HS-5 (cell line): ENCODE results near the gene MAJIN.
A peak's percentile ranks its signal among the peaks of the same experiment; 100 is the strongest.

ENCODE experiments used
- DNase-seq: peaks from one replicate; pipeline ENCODE4 v3.0.0-alpha.2; 2012; ENCODE audit warnings: low read depth

Gene MAJIN

DNA sequence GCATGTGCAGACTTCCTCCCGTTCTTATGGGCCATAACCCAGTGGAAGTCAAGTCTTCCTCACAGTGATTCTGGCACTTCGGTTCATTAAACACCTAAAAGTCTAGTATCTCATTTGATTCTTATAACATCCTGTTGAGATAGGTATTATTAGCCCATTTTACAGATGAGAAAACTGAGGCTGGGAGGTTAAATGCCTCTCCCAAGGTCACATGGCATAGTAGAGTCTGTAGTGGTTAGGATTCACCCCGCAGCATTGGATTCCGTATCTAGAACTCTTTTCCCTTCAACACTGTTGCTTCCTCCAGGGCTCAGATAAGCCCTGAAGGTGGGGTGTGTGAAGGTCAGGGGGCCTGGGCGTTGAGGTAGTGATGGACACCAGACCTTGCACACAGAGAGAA, 39.6 kb downstream of the MAJIN start:
- DNase-seq = no peak

DNA sequence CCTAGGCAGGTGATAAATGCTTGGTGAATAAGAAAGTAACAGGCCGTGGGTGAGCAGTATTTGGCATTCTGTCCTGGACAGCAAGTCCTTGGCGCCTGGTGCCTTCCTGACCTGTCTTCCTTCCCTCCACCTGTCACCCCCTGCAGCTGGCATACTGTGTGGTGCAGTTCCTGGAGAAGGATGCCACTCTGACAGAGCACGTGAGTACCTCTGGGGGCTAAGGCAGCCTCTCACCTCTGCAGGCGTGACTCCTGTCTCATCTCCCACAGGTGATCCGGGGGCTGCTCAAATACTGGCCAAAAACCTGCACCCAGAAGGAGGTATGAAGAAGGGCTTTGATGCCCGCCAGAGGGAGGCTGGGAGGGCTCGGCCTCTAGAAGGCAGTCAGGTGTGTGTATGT, 40.6 kb downstream of the MAJIN start:
- no peak for DNase-seq

DNA sequence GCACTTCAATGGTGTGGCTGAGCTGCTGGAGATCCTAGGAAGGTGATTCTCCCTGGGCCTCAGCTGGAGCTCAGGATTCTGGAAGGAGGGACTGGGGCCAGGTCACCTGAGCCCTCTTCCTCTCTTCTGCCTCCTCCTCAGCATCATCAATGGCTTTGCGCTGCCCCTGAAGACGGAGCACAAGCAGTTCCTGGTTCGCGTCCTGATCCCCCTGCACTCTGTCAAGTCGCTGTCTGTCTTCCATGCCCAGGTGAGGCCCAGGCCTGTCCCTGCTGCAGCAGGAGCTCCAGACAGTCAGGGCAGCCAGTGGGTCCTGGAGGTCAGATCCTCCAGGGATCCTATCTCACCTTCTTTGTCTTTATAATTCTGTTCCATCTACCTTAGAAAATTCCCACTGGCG, 41.6 kb downstream of the MAJIN start:
- no peak for DNase-seq

DNA sequence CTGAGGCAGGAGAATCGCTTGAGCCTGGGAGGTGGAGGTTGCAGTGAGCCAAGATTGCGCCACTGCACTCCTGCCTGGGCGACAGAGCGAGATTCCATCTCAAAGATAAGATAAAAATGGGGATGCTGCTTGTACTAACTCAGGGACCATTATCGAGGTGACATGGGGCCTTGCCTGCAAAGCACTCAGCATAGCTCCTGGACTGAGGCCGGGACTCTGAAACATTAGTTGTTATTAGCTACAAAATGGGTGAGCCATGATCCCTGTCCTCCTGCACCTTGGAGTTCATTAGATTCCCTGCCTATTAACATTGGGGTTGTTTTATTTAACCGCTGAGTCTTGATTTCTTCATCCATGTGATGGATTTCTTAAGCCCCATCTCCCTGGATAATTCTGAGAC, 42.3 kb downstream of the MAJIN start:
- no peak for DNase-seq

DNA sequence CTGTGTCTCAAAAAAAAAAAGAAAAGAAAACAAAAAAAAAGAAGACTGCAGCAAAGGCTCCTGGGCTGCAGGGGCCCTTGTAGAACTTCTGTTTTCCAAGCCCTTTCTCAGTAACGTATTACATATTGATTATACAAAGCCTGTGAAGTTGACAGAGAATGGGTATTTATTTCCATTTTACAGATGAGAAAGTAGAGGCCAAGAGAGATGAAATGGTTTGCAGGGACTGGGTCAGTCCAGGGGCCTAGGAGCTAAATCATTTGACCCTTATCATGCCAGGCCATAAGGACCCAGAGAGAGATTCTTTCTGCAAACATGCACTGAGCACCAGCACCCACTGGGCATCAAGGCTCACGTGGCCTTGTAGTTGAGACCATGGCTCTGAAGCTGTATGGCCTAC, 43.0 kb downstream of the MAJIN start:
- DNase-seq = no peak

DNA sequence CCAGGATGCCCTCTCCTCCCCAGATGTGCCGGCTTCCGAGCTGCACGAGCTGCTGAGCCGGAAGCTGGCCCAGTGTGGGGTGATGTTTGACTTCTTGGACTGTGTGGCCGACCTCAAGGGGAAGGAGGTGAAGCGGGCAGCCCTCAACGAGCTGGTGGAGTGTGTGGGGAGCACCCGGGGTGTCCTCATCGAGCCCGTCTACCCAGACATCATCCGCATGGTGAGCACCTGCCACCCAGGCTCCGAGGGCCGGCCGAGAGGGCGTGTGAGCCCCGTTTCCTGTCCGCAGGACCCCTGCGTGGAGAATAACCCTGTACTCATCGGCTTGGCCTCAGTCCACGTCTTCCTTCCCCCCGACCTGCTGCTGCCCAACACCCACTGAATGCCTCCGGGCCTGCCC, 45.2 kb downstream of the MAJIN start:
- no peak for DNase-seq

DNA sequence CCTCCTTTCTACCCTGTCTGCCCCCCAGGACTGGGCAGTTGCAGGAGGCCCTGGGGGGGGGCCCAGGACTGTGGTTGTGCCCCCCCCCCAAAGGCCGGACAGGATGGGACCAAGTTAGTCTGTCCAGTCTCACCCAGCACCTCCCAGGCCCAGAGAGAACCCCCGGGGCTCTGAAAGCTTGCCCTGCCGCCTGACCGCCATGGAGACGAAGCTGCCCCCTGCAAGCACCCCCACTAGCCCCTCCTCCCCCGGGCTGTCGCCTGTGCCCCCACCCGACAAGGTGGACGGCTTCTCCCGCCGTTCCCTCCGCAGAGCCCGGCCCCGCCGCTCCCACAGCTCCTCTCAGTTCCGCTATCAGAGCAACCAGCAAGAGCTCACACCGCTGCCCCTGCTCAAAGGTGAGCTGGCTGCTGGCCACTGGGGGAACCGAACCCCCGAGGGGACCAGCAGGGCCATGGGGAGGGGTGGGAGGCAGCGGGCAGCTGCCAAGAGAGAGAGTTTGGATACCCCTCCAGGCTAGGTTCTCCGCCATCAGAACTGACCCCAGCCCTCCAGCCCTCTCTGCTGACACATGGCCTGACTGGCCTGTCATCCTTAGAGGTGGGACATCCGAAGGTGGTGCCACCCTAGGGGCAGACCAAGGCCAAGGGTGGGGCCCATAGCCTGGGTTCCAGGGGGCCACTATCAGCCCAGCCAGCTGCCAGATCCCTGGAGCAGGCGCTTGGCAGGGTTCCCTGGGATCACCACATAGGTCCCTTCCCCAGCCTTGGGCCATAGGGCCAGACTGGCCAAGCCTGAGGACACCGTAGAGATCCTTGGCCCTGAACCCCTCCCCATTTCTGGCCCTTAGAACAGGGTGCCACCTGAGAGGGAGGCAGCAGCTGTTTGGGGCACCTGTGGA, 46.1 kb downstream of the MAJIN start:
- DNase-seq = no peak

DNA sequence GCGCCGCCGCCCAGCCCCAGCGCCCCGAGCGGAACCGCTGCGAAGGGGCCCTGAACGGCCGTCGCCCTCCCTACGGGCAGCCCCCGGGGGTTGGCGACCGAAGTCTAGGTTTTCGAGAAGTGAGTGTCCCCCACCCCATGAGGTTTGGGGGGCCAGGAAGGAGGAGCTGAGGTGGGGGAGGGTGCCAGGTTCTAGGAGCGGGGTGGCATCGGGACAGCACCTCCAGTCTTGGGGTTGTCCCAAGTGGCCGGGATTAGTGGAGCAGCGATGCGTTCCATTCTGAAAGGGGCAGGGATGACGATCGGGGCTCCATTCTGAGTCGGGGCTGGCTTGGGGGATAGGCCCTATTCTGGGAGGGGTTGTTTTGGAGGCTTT, 47.0 kb downstream of the MAJIN start:
- no peak for DNase-seq

DNA sequence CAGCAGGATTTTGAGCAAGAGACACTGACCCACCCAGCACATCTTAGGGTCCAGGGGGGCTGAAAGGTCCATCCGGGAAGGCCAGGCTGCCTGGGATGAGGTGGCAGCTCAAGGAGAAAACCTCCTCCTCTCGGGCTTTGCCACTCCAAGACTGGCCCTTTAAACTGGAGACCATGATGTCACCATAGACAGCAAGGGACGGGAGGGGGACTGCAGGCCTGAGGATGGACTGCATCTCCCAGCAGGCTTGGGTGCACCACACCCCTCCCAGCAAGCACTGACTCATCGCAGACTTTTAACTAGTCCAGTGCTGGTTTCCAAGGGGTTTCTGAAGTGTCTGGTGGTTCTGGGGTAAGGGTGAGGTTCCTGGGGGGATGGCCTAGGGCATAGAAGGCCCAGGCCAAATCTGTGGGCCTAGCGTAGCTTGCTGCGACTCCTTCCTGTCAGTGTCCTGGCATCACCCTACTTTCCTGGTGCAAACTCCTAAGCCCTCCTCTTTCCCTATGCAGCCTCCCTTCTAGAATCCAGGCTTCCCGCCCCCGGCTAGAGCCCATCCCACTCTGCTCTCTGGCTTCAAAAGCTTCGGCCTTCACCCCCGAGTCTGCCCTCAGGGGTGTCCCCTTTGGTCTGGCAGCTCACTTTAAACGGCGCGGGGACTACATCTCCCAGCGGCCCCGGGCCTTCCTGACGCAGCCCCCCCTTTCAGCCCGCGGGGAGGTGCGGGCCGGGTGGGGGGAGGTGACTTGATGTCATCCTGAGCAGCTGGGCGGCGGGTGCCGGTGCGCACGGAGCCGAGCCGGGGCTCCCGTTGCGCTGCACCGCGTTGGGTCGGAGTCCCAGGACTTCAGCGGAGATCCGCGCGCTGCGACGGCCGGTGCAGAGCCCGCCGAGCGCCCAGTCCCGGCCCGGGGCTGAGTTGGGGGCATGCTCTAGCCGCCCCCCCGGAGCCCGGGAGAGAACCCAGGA, 47.7 kb downstream of the MAJIN start, which contains the start of gene PPP2R5B:
Gene PPP2R5B (plus strand): TSS at position 746 of the 966 bp plus-strand sequence. CDS start 1,046 bp downstream, outside the sequence.
- peak; percentile 81 for DNase-seq

DNA sequence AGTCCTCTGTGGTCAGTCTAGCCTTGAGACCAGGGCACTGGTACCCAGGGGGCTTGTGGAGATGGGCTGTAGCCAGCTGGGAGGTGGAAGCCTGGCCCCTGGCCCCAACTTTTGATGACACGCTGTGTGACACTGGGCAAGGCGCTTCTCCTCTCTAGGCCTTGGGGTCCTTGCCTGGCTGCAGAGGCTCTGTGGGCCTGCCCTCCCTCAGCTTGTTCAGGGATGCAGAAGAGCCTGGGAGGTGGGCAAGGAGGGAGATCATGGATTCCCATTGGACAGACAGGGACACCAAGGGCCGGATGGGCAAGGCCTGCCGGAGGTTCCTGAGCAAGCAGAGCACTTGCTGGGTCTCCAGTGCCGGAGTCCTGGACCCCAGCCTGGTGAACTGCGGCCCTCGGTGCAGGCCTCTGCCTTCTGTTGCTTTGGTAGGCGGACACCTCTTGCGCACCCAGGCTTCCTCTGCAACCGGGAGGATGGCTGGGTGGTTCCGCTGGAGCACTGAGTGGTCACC, 48.7 kb downstream of the MAJIN start:
- no peak for DNase-seq

DNA sequence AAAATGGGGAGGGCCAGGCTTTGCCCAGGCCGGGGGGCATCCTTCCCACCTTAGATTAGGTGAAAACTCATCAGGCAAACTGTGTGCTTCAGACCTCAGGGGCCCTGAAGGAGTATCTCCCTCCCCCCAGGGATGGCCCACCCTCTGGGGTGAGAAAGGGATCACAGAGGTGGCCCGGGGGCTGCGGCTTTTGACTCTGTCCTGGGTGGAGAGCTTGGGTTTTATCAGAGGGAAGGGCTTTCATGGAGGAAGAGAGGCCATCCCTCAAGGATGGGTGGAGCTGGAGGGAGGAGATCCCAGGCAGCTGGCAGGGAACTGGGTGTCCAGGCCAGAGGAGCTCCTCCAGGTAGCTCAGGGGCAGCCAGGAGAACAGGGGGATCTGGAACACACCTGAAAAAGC, 50.5 kb downstream of the MAJIN start:
- DNase-seq = no peak

DNA sequence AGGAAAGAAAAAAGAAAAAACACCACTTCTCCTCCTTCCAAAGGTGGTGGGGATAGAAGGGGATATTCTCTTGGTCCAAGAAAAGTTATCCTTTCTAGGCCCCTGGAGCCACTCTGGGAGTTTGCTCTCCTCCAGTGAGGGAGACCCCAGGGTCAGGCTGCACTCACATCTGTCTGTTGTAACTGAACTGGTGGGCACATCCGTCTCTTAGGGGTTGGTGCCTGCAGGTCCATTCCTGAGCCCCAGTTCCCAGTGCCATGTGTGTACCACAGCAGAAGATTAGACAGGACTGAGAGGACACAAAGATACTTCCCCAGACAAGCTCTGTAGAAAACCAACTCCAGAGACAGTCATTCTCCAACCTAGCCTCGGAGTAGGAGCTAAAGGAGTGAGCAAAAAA, 51.8 kb downstream of the MAJIN start:
- no peak for DNase-seq

DNA sequence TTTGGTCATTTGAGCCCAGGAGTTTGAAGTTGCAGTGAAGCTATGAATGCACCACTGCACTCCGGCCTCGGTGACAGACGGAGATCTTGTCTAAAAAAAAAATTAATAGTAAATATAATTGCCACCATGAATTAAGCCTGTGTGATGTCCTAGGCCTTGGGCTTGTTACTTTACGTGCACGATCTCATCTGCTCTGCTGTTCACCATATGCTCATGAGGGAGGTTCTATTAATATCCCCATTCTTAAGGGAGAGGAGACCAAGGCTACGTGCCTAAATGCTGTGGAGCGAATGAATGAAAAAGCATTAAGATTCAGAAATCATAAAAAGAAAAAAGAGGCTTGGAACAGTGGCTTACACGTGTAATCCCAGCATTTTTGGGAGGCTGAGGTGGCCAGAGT, 52.3 kb downstream of the MAJIN start:
- no peak for DNase-seq

DNA sequence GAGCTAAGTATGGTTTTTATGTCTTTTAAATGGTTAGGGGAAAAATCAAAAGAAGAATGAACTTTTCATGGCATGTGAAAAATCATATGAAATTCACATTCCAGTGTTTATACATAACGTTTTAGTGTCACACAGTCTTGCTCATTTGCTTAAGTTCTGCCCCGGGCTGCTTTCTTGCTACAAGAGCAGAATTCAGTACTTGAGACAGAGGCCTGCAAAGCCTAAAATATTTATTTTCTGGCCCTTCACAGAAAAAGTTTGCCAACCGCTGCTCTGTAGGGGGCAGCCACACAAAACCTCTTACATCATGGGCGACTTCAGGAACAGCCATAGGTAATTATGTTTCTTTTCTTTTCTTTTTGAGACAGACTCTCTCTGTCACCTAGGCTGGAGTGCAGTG, 53.9 kb downstream of the MAJIN start:
- no peak for DNase-seq

DNA sequence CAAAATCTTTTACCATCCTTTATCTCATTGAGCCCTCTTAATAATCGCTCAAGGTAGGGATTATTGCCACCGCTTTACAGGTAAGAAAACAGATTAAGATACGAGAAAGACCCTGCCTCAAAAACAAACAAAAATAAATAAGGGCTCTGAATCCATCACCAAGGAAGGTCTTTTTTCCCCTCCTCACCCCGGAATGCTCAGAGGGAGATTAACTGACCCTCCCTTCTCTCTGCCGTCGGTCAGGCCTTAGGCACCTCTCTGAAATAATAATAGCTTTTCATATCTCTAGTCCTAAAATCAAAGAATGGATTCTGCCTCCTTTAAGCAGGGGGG, 54.3 kb downstream of the MAJIN start:
- DNase-seq = no peak

DNA sequence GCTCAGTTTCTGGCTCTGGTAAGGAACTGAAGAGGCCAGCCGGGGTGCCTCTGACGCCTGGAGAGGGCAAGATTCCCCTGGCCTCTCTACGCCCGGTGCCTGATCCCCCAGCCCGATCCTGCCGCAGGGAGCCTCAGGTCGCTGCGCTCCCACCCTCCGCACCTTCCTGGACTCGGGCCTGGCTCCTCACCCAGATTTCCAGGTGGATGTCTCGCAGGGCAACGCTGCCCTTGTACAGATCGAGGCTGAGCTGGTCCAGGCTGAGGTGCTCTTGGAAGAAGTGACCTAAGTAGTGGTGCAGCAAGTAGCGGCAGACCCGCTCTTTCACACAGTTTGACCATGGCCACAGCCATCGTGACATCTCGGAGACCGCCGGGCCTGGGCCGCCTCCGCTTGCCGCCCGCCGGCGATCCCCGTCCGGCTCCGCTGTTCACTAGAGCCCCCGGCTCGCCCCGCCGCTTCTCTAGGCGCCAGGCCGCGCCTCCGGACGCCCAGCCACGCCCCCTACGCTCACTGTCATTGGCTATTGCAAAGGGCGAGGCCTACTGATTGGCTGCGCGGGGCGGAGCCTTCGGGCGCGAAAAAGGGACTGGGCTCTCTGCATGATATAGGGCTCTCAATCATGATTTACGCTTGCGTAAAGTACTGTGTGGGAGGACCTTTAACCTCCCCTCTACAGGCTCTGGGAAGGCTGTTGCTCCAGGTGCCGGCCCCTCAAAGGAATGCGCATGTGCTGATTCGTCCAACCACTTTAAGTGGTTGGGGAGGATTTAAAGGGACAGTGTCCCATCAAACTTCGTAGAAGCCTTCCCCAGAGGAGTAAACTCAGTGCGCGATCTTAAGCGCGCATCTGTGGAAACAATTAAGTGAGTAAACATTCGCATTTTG, 54.9 kb downstream of the MAJIN start, which contains the start of gene ATG2A:
Gene ATG2A (minus strand): TSS at position 435 of the 888 bp plus-strand sequence. CDS start 74 bp downstream, at position 361.
- peak; percentile 99 for DNase-seq

DNA sequence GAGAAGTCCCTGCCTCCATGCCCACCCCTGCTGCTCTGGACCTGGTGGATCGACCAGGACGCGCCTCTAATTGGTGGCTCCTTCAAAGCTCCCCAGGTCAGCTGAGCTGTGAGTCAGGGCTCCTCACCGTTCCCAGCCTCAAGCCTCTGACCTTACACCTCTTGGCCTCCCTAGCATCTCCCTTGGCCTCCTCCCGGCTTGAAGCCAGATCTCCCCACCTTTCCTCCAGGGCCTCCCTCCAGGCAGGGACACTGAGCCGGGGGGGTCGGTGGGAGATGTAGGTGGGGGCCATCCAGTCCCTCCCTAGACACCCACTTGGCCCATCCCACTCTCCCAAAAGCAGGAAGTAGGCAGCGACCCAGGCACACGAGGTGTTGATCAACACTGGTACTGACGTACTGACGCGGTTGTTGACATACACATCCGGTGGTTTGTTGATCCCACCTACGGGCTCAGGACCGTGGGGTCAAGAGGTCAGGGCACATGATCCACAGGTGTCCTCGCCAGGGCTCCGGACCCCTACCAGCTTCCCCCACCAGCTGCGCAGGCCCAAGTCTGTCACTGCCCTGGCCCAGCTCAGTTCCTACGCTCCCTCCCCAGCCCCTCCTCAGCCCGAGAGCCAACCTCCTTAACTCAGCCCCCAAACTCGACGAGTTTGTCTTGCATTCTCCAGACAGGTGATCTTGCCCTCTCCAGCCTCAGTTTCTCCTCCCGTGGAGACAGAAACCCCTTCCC, 55.7 kb downstream of the MAJIN start:
- DNase-seq = peak; percentile 28

DNA sequence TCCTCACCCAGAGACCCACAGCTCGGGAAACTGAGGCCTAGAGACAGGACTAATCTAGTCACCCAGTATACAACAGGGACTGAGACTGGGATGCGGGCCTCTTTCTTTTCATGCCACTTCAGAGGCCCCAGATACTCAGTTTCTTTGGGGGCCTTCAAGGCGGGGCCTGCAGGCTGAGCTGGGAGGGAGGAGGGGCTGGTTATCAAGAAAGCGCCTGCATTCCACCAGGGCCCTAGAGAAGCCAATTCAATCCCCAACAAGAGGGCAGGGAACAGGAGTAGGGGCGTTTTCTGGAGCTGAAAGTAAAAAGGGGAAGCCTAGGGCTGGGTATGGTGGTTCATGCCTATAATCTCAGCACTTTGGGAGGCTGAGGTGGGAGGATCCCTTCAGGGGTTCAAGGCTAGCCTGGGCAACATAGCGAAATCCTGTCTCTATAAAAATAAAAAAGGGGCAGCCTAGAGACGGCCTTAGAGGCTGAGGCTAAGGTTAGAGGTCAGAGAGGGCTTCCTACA, 56.5 kb downstream of the MAJIN start:
- no peak for DNase-seq

DNA sequence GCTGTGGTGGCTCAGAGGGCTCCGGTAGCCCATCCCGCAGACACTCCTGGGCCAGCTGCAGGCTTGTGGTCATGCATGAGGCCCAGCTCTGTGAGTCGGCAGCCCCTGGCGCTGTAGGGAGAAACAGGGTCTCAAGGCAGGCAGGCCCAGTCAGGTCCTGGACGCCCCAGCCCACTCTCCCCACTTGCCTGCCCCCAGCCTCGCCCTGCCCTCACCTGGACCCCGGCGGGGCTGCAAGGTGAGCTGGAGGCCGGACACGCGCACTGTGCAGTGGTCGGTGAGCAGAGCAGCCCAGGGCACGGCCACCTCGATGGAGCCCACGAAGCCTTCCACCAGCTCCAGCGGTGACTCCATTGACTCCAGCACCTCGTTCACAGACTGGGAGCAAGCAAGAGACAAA, 57.8 kb downstream of the MAJIN start:
- DNase-seq = no peak

DNA sequence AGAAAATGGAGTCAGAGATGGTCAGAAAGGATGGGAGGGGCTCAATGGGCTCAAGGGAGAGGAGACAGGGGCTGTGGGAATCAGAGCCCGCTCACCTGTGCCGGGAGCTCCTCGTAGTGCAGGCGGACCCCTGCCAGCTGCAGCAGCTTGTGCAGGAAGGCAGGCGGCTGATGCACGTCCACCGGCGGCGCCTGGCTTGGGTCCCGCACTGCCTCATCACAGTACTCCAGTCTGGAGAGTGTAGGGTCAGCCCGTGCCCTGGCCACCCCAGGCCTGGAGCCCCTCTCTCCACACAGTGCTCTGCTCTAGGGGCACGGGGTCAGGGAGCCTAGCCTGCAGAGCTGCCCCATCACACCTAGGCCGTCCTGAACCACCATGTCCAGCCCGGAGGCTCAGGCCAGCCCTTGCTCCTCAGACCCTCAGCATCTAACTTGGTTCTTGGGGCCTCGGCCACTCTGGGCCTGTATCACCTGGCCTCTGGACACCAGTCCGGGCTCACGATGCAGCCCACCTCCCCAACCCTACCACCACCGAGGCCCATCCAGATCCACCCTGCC, 58.7 kb downstream of the MAJIN start:
- DNase-seq = no peak
